Suprapubic skin (tissue), 4 donors: ENCODE measurements around the gene DAB1. TPM values are rescaled to one million over a fixed set of nuclear protein-coding genes. Genes with fewer than 3 reads are reported as not detected.

Source experiments
- DNase-seq, 2 donors: peaks; one replicate each; pipeline ENCODE4 v3.0.0-alpha.2; 2019; ENCODE audit warnings: low spot score in 2 of 2
- H3K27ac ChIP-seq: fragments of 200-600 bp; sonication (generic); one replicate; pipeline ENCODE4 v1.5.1; 2019
- H3K27me3 ChIP-seq: fragments of 200-600 bp; sonication (generic); one replicate; pipeline ENCODE4 v1.5.1; 2019
- H3K36me3 ChIP-seq: fragments of 200-600 bp; sonication (generic); one replicate; pipeline ENCODE4 v1.5.1; 2019
- H3K4me1 ChIP-seq: fragments of 200-600 bp; sonication (generic); one replicate; pipeline ENCODE4 v1.5.1; 2019
- H3K4me3 ChIP-seq: fragments of 200-600 bp; sonication (generic); one replicate; pipeline ENCODE4 v1.5.1; 2019; ENCODE audit warnings: mild to moderate bottlenecking
- H3K9me3 ChIP-seq: fragments of 200-600 bp; sonication (generic); one replicate; pipeline ENCODE4 v1.5.1; 2019
- EP300 ChIP-seq: sonication (generic); formaldehyde crosslinking; IDR thresholded peaks from one replicate; pipeline ENCODE4 v1.6.1; 2017; ENCODE audit warnings: antibody characterized with exemption
- POLR2A ChIP-seq, 2 donors: fragments of 450-650 bp; IDR thresholded peaks; one replicate each; pipeline ENCODE4 v1.6.1; 2017; ENCODE audit warnings: antibody characterized with exemption in 2 of 2, mild to moderate bottlenecking in 2 of 2, moderate library complexity in 2 of 2
- POLR2AphosphoS5 ChIP-seq, 3 donors: sonication (generic); formaldehyde crosslinking; IDR thresholded peaks; one replicate each; pipeline ENCODE4 v1.6.1; 2017; ENCODE audit warnings: antibody characterized with exemption in 3 of 3
- WGBS: methylation state at CpG from one replicate; pipeline ENCODE4 v1.1.5; 2018; 5-methylcytosine and 5-hydroxymethylcytosine counted together
- total RNA-seq, 4 donors: library from RNA; depleted of rRNA; stranded (reverse); fragments of >200 nt; gene quantifications; one replicate each; pipeline ENCODE4 v1.1.0, GENCODE V29; 2016
- TF ChIP-seq, protein P1 (sequence below), 2 donors: fragments of 200-600 bp in 1 of 2; fragments of 450-650 bp in 1 of 2; sonication (generic) in 1 of 2; IDR thresholded peaks; one replicate each; pipeline ENCODE4 v1.5.1; 2016 to 2019; ENCODE audit warnings: antibody characterized with exemption in 2 of 2, mild to moderate bottlenecking in 1 of 2, moderate library complexity in 1 of 2

The DAB1 gene
- total RNA-seq, 4 donors from 2014 or later, result 0.17 to 1.0 (median 0.30) TPM

- H3K27me3 ChIP-seq, result peaks cover 70% of the 10 kb centered on the region
- no peak for TF ChIP-seq POLR2A (IDR thresholded peaks at IDR 0.05)
- TF ChIP-seq, protein P1, sequence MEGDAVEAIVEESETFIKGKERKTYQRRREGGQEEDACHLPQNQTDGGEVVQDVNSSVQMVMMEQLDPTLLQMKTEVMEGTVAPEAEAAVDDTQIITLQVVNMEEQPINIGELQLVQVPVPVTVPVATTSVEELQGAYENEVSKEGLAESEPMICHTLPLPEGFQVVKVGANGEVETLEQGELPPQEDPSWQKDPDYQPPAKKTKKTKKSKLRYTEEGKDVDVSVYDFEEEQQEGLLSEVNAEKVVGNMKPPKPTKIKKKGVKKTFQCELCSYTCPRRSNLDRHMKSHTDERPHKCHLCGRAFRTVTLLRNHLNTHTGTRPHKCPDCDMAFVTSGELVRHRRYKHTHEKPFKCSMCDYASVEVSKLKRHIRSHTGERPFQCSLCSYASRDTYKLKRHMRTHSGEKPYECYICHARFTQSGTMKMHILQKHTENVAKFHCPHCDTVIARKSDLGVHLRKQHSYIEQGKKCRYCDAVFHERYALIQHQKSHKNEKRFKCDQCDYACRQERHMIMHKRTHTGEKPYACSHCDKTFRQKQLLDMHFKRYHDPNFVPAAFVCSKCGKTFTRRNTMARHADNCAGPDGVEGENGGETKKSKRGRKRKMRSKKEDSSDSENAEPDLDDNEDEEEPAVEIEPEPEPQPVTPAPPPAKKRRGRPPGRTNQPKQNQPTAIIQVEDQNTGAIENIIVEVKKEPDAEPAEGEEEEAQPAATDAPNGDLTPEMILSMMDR (IDR thresholded peaks at IDR 0.05), result no peak
- H3K4me1 ChIP-seq, result peaks cover 19% of the 10 kb centered on the region
Observed at GRCh38 chr1:57418971-57419370, 4.9 kb downstream of the DAB1 start.

DNA sequence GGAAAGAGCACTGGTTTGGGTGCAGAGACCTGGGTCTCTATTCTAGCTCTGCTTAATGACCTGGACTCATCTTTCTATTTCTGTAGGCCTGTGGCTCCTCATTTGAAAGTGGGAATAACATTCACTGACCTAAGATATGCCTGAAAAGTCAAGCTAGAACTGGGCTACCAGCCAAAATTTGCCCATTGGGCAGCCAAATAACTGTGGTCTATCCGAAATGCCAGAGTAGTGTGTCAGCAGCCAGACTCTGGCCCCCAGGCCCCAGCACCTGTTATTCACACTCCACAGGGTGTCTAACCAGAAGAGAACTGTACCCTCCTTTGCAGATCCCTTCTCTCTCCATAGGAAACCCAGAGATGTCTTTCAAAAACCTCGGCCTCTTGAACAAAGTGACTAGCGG is 12.6 kb downstream of the DAB1 start:
- 96% methylated on average over 3 of the region's 3 CpGs for WGBS
- Histone ChIP-seq H3K36me3 (no peaks in the 10 kb centered on the region), H3K4me1 (no peaks in the 10 kb centered on the region), H3K4me3 (no peak overlapping the region), H3K9me3 (no peaks in the 10 kb centered on the region), H3K27ac (no peak overlapping the region), H3K27me3 (peaks cover 3% of the 10 kb centered on the region)
- no peak for DNase-seq
- no peak for TF ChIP-seq POLR2AphosphoS5 (IDR thresholded peaks at IDR 0.05)
- TF ChIP-seq POLR2A (IDR thresholded peaks at IDR 0.05), result no peak
- TF ChIP-seq, protein P1 (IDR thresholded peaks at IDR 0.05), result no peak
- no peak for TF ChIP-seq EP300

More at GRCh38 chr1:57418971-57419370, 4.9 kb downstream of the DAB1 start:
- H3K9me3 ChIP-seq, result no peaks in the 10 kb centered on the region
- no peak overlapping the region for H3K27ac ChIP-seq
- 79% methylated on average over 4 of the region's 4 CpGs for WGBS
- DNase-seq, result no peak
- H3K36me3 ChIP-seq, result no peaks in the 10 kb centered on the region
- no peak overlapping the region for H3K4me3 ChIP-seq

GRCh38 chr1:57410508-57410907 is 13.4 kb downstream of the DAB1 start:
- TF ChIP-seq POLR2AphosphoS5 (IDR thresholded peaks at IDR 0.05) (no peak), POLR2A (IDR thresholded peaks at IDR 0.05) (no peak), EP300 (no peak)
- TF ChIP-seq, protein P1 (IDR thresholded peaks at IDR 0.05), result no peak

DNA sequence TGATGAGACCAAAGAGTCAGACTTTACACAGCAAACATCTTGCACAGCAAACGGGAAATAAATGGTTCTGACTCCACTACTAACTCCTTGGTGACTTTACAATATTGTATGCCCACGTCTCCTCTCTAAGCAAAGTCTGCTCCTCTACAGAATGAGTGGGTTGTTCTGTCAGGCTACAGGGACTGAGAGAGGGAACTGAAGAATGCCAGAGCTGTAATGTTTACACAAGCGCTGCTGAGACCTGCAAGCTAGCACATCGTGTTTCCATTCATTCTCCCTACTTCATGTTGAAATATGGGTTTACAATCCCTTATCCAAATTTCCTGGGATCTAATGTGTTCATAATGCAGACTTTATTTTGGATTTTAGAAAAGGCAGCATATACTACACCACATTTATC is 15.9 kb downstream of the DAB1 start:
- Histone ChIP-seq H3K4me1 (no peaks in the 10 kb centered on the region), H3K9me3 (no peaks in the 10 kb centered on the region), H3K27ac (no peak overlapping the region), H3K27me3 (peaks cover 3% of the 10 kb centered on the region), H3K4me3 (no peak overlapping the region), H3K36me3 (no peaks in the 10 kb centered on the region)
- TF ChIP-seq POLR2AphosphoS5 (IDR thresholded peaks at IDR 0.05), result no peak
- TF ChIP-seq, protein P1 (IDR thresholded peaks at IDR 0.05), result no peak
- DNase-seq, result no peak
- 40% methylated on average over 4 of the region's 4 CpGs for WGBS

More at GRCh38 chr1:57410508-57410907, 13.4 kb downstream of the DAB1 start:
- no peaks in the 10 kb centered on the region for H3K9me3 ChIP-seq
- H3K27ac ChIP-seq, result no peak overlapping the region
- H3K4me3 ChIP-seq, result no peak overlapping the region
- H3K36me3 ChIP-seq, result no peaks in the 10 kb centered on the region
- H3K4me1 ChIP-seq, result no peaks in the 10 kb centered on the region
- WGBS, result 66% methylated on average over 4 of the region's 4 CpGs
- H3K27me3 ChIP-seq, result peaks cover 3% of the 10 kb centered on the region
- no peak for DNase-seq

- DNase-seq, result no peak
- 86% methylated on average over 2 of the region's 2 CpGs for WGBS
- Histone ChIP-seq H3K36me3 (no peaks in the 10 kb centered on the region), H3K9me3 (no peaks in the 10 kb centered on the region), H3K4me3 (no peak overlapping the region), H3K27ac (no peak overlapping the region), H3K4me1 (no peaks in the 10 kb centered on the region), H3K27me3 (peaks cover 3% of the 10 kb centered on the region)
- TF ChIP-seq POLR2AphosphoS5 (IDR thresholded peaks at IDR 0.05), result no peak
- TF ChIP-seq POLR2A (IDR thresholded peaks at IDR 0.05), result no peak
- TF ChIP-seq EP300, result no peak
- TF ChIP-seq, protein P1 (IDR thresholded peaks at IDR 0.05), result no peak
Observed at GRCh38 chr1:57406428-57406970, 17.4 kb downstream of the DAB1 start.
